GM20431 (cell line): ENCODE data around the gene ACP7.

ENCODE experiments used
- in situ Hi-C: fragments of 300-500 bp; cut with MseI, MboI; formaldehyde crosslinking; loops from one replicate; pipeline ENCODE4 v1.15.0; 2020; ENCODE audit warnings: low sequenced_read_pairs; ENCODE audit not compliant: unreplicated experiment

The ACP7 gene

DNA sequence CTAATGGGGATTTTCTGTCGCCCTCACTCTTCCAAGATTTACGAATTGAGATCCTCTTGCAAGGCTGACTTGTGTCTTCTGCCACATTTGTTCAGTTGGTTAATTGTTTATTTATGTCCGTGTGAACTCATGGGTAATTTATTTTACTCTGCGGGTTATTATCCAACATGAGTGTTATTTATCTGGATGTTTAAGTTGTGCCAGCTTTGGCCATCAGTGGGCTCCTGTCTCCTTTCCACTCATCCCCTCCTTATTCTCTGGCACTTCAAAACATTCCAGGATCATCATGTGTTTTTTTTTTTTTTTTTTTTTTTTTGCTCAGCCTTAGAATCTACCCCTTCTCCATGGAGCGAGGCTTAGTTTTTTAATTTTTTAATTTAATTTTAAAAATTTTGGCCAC is 19.0 kb downstream of the ACP7 start:
- in situ Hi-C loops: no loop called here

DNA sequence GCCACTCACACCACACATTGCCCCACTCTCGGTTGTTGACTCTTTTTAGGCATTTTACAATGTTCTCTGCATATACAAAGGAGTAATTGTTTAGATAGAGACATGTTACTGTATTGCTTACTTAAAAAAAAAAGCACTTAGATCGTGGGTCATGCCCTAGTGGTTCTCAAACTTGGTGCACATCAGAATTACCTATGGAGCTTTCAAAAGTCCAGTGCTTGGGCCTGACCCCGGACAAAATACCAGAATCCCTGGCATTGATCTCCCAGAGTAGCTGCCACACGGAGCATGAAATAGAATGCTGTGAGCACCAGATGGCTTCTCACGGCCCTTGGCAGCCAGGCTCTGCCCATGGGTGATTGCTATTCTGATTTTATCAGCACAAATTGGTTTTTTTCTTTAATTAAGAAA is 20.0 kb downstream of the ACP7 start:
- in situ Hi-C loops: no loop called here

DNA sequence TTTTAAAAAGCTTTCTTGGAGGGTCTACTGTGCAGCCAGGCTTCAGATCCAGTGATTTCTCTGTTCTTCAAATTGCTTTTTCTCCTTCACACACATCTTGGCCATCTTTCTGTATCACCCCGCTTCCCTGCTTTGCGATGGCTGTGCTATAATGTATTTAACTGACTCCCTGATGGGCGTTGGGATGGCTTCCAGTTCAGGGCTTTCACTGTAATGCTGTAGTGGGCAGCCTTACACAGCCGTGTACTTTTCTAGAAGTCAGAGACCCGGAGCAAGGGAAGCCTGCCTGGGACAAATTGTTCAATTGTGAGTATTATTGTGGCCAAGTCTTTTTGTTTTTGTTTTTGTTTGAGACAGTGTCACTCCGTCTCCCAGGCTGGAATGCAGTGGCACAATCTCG is 22.0 kb downstream of the ACP7 start:
- in situ Hi-C loops: no loop called here

DNA sequence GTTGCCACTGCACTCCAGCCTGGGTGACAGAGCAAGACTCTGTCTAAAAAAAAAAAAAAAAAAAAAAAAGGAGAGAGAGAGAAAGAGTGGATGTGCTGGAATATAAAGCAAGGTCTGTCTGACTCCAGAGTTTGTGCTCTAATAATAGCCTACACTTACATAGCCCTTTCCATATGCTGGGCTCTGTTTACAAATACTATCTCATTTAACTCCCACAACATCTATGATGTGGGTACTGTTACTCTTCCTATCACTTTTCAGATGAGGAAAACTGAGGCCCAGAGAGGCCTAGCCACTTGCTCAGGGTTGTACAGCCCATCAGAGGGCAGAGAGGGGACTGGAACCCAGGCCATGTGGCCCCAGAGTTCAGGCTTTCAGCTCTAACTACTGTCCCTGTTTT is 25.5 kb downstream of the ACP7 start:
- in situ Hi-C loops: loop anchor here (10.0 kb wide), 1 partner anchor 215 kb away; the partner anchor contains the start of gene LRFN1

DNA sequence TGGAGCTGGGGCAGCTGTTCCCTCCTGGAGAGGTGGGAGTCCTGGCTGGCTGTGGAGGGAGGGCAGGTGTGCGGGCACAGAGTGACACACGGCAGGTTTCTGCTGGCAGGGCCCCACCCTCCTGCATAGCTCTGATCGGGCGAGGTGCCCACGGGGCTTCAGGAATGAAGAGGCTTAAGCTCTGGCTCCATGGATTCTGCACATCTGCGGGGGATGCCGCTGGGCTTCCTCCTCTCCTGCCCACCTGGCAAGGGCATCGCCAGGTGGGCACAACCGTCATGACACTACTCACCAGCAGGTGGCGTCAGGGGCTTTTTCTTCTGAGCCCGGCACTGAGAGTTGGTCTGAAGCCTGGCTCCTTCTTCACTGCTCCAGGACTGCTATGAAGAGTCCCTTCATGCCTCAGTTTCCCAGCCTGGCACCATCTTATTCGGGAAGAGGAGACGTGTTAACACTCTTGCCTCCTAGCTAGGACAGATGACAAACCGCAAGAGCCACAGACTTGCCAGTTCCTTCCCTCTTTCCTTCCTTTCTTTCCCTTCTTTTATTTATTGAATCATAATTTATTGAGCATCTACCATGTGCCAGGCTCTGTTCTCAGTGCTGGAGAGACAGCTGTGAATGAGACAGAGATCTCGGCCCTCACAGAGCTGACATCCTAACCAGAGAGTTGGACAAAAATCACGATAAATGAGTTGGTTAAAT is 26.2 kb downstream of the ACP7 start:
- in situ Hi-C loops: loop anchor here (10.0 kb wide), 1 partner anchor 214 kb away; the partner anchor contains the start of gene LRFN1

DNA sequence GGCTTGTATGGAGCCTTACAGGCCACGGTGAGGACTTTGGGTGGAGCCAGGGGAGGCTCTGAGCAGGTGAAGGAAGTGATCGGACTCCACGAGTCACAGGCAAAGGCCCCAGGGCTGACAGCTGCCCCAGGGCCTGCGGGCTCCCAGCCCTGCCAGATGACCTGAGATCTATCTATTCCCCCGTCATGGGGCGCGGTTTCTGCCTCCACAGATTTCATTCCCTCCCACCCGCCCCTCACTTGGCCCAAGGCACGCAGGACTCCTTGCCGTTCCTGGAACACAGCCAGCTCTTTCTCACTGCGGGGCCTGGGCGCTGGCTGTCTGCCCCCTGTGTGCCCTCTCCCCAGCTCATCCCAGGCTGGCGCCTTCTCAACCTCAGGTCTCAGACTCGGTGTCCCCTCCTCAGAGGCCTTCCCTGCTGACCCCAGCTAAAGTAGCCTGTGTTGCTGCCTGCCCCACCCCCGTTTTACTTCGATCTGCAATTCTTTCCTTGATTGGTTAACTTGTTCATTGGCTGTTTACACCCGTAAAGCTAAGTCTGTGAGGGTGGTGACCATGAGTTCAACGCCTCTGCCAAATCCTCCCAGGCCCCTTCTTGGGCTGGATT is 27.5 kb downstream of the ACP7 start:
- in situ Hi-C loops: loop anchor here (10.0 kb wide), 1 partner anchor 213 kb away; the partner anchor contains the start of gene LRFN1

DNA sequence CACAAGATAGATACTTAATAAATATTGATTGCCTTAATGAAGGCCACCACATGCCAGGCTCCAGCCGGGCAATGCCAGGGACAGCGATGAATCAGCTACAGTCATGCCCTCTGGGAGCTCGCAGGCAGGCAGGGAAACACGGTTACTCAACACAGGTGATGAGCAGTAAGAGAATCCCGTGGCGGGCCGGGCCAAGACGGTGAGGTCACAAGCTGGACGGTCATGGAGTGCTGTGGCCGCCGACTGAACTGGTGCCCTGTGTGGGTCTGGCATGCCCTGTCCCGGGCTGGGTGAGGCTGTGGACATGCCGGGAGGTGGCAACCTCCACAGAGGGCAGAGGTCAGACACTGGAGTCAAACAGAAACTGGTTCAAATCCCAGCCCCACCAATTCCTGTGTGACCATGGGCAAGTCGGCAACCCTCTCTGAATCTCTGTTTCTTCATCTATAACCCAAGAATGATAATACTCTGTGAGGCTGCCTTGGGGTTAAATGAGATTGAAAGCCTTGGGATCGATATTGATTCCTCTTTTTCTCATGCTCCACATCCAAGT is 28.2 kb downstream of the ACP7 start:
- in situ Hi-C loops: loop anchor here (10.0 kb wide), 1 partner anchor 212 kb away; the partner anchor contains the start of gene LRFN1

DNA sequence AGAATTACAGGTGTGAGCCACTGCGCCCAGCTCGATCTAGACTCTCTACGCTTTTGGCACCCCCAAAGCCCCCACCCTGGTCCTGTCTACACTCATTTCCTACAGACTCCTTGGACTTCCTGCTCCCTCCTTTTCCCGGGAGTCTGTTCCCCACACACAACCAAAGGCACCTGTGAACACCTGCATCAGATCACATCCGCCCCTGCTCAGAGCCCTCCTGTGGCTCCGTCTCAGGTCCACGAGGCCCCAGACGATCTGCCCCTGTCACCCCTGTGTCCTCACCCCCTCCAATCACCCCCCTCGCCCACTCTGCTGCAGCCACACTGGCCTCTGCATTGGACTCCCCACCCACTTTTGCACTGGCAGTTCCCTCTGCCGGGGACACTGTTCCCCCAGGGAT is 29.0 kb downstream of the ACP7 start:
- in situ Hi-C loops: loop anchor here (10.0 kb wide), 1 partner anchor 212 kb away; the partner anchor contains the start of gene LRFN1

DNA sequence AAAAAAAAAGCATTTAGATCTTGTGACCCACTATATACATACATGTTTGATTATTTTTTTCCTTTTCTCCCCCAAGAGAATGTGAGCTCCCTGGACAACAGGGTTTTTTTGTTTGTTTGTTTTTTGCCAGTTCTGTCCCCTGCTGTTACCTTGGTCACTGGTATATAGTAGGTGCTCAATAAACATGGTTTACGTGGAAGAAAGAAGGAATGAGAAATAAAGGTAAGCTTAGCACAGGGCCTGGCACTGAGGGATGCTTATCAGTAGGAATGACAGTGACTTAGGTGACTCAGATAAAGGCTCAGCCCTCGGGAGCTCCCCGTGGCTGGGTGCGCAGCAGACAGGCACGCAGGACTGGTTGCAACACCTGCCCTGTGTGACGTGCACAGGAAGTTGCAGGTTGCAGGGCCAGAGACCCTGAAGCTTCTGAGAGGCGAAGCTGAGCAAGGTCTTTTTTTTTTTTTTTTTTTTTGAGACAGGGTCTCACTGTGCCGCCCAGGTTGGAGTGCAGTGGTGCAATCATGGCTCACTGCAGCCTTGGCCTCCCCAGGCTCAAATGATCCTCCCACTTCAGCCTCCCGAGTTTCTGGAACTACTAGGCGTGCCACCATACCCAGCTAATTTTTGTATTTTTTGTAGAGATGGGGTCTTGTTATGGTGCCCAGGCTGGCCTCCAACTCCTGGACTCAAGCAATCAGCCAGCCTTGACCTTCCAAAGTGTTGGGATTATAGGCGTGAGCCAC is 31.1 kb downstream of the ACP7 start:
- in situ Hi-C loops: loop anchor here (10.0 kb wide), 1 partner anchor 210 kb away; the partner anchor contains the start of gene LRFN1

DNA sequence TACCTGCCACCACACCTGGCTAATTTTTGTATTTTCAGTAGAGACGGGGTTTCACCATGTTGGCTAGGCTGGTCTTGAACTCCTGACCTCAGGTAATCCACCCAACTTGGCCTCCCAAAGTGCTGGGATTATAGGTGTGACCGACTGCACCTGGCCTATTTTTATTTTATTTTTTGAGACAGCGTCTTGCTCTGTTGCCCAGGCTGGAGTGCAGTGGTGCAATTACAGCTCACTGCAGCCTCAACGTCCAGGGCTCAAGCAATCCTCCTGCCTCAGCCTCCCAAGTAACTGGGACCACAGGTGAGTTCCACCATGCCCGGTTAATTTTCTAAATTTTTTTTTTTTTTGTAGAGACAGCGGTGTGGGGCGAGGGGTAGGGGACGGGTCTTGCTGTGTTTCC is 32.9 kb downstream of the ACP7 start:
- in situ Hi-C loops: loop anchor here (10.0 kb wide), 1 partner anchor 208 kb away; the partner anchor contains the start of gene LRFN1

DNA sequence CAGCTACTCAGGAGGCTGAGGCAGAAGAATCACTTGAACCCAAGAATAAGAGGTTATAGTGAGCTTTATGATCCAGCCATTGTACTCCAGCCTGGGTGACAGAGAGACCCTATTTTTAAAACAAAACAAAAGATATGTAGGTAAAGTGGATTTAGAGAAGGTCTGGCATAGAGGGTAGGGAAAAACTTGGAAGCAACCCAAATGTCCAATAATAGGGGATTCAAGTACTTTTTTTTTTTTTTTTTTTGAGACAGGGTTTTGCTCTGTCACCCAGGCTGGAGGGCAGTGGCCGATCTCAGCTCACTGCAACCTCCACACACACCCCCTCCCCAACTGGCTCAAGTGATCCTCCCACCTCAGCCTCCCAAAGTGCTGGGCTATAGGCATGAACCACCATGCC is 35.7 kb downstream of the ACP7 start:
- in situ Hi-C loops: loop anchor here (10.0 kb wide), 1 partner anchor 205 kb away; the partner anchor contains the start of gene LRFN1

DNA sequence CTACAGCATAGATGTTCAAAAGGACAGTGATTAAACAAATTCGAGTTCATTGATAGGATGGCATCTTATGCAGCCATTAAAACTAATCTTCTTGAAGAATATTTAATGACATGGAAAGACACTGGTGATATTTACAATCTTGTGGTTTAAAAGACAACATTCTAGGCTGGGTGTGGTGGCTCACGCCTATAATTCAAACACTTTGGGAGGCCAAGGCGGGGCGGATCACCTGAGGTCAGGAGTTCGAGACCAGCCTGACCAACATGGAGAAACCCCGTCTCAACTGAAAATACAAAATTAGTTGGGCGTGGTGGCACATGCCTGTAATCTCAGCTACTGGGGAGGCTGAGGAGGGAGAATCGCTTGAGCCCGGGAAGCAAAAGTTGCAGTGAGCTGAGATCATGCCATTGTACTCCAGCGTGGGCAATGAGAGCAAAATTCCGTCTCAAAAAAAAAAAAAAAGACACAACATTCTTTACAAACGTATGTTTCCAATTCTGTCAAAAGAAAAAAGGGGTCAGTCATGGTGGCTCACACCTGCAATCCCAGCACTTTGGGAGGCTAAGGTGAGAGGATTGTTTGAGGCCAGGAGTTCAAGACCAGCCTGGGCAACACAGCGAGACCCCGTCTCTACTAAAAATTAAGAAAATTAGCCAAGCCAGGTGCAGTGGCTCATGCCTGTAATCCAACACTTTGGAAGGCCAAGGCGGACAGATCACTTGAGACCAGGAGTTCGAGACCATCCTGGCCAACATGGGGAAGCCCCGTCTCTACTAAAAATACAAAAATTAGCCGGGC is 39.0 kb downstream of the ACP7 start:
- in situ Hi-C loops: no loop called here

DNA sequence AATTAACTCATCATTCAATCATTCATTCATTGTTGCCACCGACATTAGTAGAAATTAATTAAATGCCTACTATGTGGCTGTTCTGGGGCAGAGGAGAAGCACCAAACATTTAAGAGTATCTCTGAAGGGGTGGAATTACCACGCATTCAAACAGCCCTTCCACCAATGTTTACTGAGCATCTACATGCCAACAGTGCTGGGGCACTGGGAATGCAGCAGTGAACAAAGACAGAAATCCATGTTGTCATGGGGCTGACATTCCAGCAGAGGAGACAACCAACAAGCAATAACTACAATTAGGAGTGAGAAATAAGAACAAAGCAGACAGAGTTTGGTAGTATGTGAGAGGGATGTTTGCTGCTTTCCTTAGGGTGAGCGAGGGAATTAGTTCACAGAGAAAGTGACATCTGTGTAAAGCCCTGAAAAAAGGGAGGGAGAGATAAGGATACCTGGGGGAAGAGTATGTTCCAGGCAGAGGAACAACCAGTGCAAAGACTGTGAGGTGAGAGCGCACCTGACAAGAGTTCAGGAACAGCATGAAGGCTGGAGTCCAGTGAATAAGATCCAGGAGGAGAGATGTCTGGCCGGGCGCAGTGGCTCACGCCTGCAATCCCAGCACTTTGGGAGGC is 40.1 kb downstream of the ACP7 start:
- in situ Hi-C loops: no loop called here

DNA sequence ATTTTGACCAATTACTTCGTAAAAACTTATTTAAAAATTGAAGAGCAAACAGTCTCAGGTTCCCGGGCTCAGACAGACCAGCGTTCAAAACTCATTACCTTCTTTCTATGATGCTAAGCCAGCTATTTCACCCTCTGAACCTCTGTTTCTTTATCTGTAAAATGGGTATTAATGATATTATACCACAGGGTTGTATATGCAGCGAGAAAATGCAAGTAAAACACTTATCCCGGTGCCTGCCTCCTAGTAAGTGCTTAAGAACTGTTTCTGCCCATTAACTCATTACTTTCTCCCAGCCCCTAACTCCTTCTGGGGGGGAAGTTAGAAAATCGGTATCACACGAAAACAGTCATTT is 41.0 kb downstream of the ACP7 start:
- in situ Hi-C loops: no loop called here

DNA sequence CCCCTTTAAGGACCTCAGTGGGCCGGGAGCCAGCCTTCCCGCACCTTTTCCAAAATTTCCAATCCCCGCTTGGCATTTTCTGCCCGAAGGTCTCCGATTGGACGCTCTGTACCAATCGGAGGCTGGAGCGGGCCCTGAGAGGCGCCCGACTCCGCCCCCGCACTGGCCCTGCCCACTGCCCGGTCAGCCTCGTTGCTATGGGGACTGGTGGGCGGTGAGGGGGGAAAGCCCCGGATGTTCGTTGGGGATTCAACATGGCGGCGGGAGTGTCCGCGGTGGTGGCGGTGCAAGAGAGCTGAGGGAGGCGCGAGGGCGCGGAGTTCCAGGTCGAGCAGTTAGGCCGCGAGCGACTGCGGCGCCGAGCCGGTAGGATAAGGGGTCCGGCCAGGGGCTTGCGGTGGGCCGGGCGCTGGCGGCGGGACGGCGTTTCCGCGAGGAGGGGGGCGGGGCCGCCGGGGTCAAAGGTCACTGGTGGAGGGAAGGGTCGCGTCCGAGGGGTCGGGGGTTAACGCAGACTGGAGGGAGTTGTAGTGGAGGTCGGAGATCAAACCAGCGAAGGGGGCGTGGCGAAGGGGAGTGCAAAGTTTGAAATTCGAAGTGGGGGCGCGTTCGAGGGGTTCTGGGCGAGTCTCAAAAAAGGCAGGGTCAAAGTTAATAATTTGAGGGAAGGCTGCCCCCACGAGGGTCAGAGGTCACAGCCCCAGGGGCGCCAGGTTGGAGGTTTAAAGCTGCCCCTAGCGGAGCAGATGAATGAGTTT is 41.6 kb downstream of the ACP7 start, which contains the start of gene PAK4:
Gene PAK4 (plus strand): TSS at position 233 of the 758 bp plus-strand sequence. CDS start 43,768 bp downstream, outside the sequence.
- in situ Hi-C loops: no loop called here

DNA sequence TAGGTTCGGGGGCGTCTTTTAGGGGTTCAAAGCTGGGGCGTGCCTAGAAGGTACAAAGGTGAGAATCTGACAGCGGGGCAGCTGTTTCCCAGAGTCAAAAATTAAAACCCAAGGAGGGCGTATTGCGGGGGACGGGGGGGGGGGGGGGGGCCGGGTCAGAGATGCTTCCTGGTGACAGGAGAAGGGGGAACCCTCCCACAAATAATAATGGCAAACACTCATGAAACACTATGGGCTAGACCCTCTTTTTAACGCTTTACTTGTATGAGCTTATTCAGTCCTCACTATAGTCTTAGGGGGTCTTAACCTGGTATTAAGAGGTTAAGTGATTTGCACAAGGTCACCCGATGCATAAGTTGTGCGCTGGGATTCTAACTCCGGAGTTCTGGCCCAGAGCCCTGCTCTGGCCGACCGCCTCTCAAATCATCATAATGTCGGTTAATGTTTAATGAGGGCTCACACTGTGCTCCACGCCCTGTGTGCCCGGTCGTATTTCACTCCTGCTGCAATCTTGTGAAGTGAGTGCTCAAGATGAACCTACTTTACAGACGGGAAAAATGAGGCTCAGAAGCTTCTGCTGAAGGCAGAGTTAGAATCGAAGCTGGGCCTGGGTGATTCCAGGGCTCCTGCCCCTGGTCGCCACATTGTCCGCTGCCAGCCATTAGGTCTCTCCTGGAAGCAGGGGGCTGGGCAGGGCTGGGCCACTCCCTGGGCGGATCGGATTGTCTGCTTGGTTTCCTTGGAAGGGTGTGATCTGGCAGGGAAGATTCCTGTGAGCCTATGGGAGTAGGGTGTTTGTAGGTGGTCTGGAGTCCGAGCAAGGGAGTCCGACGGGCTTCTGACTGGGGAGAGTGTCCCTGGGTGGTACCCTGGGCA is 42.4 kb downstream of the ACP7 start:
- in situ Hi-C loops: no loop called here

DNA sequence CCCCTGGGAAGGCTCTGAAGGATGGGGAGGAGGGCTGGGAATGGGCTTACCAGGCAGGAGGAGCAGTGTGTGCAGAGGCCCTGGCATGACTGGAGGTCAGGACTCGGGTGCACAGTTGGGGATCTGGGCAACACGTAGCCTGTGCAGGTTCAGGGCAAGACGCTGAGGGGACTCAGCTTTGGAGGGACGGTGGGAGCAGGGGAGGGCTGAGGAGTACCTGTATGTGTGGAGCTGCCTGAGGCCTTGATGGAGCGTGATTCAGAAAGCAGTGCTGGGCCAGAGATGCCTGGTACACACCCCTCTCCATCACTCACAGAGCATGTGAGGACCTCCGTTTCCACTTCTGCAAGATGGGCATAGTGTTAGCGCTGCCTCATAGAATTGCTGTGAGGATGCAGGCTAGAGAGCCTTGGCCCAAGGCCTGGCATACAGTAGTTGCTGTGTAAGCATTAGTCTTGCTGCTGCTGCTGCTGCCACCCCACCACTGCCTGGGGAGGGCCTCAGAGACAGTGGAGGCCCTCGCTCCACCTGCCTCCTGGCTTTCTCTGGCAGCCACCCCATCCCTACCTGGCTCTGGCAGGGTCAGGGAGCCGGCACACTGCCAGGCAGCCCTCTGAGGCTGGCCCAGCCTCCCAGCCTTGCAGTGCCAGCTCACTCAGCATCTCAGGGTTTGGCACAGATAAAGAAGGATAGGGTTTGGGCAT is 43.8 kb downstream of the ACP7 start:
- in situ Hi-C loops: no loop called here
